Astrocyte of the hippocampus (primary cell): Measurements from ENCODE around the gene TGM1.
A peak's percentile ranks its signal among the peaks of the same experiment; 100 is the strongest.

ENCODE experiments used
- DNase-seq: peaks from one replicate; pipeline ENCODE4 v3.0.0; 2011; ENCODE audit warnings: low read depth, low spot score

The TGM1 gene

GRCh38 chr14:24262821-24263733 is at the start of gene TGM1:
TGM1 (minus strand) TSS chr14:24263177; CDS start chr14:24262352, 825 bp downstream.
- no peak for DNase-seq

- no peak for DNase-seq
These were observed 49.0 kb upstream of the TGM1 start for GRCh38 chr14:24311837-24312615.

- peak; percentile 93 for DNase-seq
These were observed 47.9 kb upstream of the TGM1 start, which contains the start of gene LTB4R for GRCh38 chr14:24310646-24311604. LTB4R (plus strand) TSS chr14:24311502; CDS start chr14:24315652, 4,150 bp downstream.

- no peak for DNase-seq
These were observed 47.3 kb upstream of the TGM1 start for GRCh38 chr14:24310265-24310645.

- DNase-seq = no peak
These were observed 46.7 kb upstream of the TGM1 start, which contains the start of gene LTB4R2 for GRCh38 chr14:24309538-24310264. LTB4R2 (plus strand) TSS chr14:24310140; CDS start chr14:24310665, 525 bp downstream.

- DNase-seq = no peak
These were observed 45.6 kb upstream of the TGM1 start for GRCh38 chr14:24308342-24309124.

- peak; percentile 80 for DNase-seq
These were observed 44.8 kb upstream of the TGM1 start, which contains the start of gene CIDEB for GRCh38 chr14:24307575-24308341. CIDEB (minus strand) TSS chr14:24307977; CDS start chr14:24307858, 119 bp downstream.

GRCh38 chr14:24307156-24307574 is 44.2 kb upstream of the TGM1 start:
- DNase-seq = no peak

GRCh38 chr14:24304019-24304387 is 41.0 kb upstream of the TGM1 start:
- no peak for DNase-seq

GRCh38 chr14:24300326-24300980 is 37.5 kb upstream of the TGM1 start:
- no peak for DNase-seq

- DNase-seq = peak; percentile 96
These were observed 36.5 kb upstream of the TGM1 start, which contains the start of the genes DHRS1 and NOP9 for GRCh38 chr14:24299255-24300191. DHRS1 (minus strand) TSS chr14:24299780; CDS start chr14:24299106, 674 bp downstream. NOP9 (plus strand) TSS chr14:24299850; CDS start chr14:24299955, 105 bp downstream.

- peak; percentile 75 for DNase-seq
These were observed 35.9 kb upstream of the TGM1 start for GRCh38 chr14:24298892-24299254.

- DNase-seq = peak; percentile 46
These were observed 34.4 kb upstream of the TGM1 start for GRCh38 chr14:24297190-24297964.

GRCh38 chr14:24296341-24297157 is 33.6 kb upstream of the TGM1 start:
- DNase-seq = peak; percentile 94

GRCh38 chr14:24293525-24293924 is 30.5 kb upstream of the TGM1 start:
- no peak for DNase-seq
